Measurements from ENCODE around the gene ALPK3.

DNA sequence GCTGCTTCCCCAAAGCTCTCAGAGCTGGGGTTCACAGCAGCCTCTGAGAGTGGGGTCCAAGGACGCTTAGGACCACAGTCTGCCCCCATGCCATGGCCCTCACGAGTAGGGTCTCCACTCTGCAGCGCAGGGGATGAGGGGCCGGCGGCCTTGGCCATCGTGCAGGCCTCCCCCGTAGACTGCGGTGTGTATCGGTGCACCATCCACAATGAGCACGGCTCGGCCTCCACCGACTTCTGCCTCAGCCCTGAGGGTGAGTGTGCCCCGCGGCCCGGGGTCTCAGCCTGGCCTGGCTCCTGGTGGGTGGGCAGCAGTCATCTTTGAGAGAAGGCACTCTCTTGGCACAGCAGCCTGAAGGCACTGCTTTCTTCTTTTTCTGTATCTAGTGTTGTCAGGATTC is 42.5 kb downstream of the ALPK3 start:
- TF ChIP-seq, protein P1, sequence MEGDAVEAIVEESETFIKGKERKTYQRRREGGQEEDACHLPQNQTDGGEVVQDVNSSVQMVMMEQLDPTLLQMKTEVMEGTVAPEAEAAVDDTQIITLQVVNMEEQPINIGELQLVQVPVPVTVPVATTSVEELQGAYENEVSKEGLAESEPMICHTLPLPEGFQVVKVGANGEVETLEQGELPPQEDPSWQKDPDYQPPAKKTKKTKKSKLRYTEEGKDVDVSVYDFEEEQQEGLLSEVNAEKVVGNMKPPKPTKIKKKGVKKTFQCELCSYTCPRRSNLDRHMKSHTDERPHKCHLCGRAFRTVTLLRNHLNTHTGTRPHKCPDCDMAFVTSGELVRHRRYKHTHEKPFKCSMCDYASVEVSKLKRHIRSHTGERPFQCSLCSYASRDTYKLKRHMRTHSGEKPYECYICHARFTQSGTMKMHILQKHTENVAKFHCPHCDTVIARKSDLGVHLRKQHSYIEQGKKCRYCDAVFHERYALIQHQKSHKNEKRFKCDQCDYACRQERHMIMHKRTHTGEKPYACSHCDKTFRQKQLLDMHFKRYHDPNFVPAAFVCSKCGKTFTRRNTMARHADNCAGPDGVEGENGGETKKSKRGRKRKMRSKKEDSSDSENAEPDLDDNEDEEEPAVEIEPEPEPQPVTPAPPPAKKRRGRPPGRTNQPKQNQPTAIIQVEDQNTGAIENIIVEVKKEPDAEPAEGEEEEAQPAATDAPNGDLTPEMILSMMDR (IDR thresholded peaks at IDR 0.05): no peak
- no peak for TF ChIP-seq POLR2A (IDR thresholded peaks at IDR 0.05)

Measured in gastroesophageal sphincter (tissue), 3 donors.